Panc1 (cell line): ENCODE results near the gene MACO1.

Experiments used
- POLR2AphosphoS5 ChIP-seq: IDR thresholded peaks from 2 replicates; pipeline ENCODE4 v1.6.1; 2012; ENCODE audit warnings: mild to moderate bottlenecking, low read depth, low read length, moderate library complexity
- REST ChIP-seq, 2 experiments: IDR thresholded peaks; 2 replicates each; pipeline ENCODE4 v1.6.1; 2011 to 2012; ENCODE audit warnings: low read depth in 2 of 2, control low read depth in 1 of 2, low read length in 1 of 2, mild to moderate bottlenecking in 1 of 2, moderate library complexity in 1 of 2; ENCODE audit not compliant: insufficient read depth in 1 of 2
- SIN3A ChIP-seq: IDR thresholded peaks from 2 replicates; pipeline ENCODE4 v1.6.1; 2012; ENCODE audit warnings: low read depth, mild to moderate bottlenecking, low read length, moderate library complexity, borderline replicate concordance; ENCODE audit not compliant: insufficient read depth
- TCF7L2 ChIP-seq: IDR thresholded peaks from 2 replicates; pipeline ENCODE4 v1.6.1; 2011; ENCODE audit warnings: mild to moderate bottlenecking, low read depth, low read length, inconsistent platforms
- TF ChIP-seq, protein P1 (sequence below): fragments of 450-650 bp; IDR thresholded peaks from 2 replicates; pipeline ENCODE4 v1.5.1; 2017; ENCODE audit warnings: mild to moderate bottlenecking

- no peak for TF ChIP-seq SIN3A
- TF ChIP-seq, protein P1, sequence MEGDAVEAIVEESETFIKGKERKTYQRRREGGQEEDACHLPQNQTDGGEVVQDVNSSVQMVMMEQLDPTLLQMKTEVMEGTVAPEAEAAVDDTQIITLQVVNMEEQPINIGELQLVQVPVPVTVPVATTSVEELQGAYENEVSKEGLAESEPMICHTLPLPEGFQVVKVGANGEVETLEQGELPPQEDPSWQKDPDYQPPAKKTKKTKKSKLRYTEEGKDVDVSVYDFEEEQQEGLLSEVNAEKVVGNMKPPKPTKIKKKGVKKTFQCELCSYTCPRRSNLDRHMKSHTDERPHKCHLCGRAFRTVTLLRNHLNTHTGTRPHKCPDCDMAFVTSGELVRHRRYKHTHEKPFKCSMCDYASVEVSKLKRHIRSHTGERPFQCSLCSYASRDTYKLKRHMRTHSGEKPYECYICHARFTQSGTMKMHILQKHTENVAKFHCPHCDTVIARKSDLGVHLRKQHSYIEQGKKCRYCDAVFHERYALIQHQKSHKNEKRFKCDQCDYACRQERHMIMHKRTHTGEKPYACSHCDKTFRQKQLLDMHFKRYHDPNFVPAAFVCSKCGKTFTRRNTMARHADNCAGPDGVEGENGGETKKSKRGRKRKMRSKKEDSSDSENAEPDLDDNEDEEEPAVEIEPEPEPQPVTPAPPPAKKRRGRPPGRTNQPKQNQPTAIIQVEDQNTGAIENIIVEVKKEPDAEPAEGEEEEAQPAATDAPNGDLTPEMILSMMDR, result no peak
- TF ChIP-seq REST (IDR thresholded peaks at IDR 0.05; ENCODE audit: insufficient read depth in 1 of 2, low read depth in 2 of 2, low read length in 1 of 2), result no peak
- no peak for TF ChIP-seq POLR2AphosphoS5
- no peak for TF ChIP-seq TCF7L2
Measured at GRCh38 chr1:25469177-25469576, 38.5 kb downstream of the MACO1 start.
